ENCODE results near the gene ICA1.
"Not testable (repeated sequence)": the region's sequence is repeated elsewhere in the genome, so short reads cannot be mapped to it uniquely, and the experiment has no call there.

Gene ICA1

GRCh38 chr7:8261711-8262695, at the start of gene ICA1:
ICA1 (minus strand) TSS chr7:8262167; CDS start chr7:8235926, 26,241 bp downstream.
- DNase-seq, result peak in 41 of 56 donors; percentile 3 to 62 (median 33)

DNA sequence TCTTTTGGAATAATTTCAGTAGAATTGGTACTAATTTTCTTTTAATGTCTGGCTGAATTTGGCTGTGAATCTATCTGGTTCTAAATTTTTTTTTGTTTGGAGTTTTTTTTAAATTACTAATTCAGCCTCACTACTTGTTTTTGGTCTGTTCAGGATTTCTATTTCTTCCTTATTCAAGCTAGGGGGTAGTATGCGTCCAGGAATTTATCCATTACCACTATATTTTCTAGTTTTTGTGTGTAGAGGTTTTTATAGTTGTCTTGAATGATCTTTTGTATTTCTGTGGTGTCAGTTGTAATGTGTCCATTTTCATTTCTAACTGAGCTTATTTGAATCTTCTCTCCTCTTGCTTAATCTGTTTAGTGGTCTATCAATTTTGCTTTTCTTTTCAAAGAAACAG, 48.9 kb upstream of the ICA1 start:
- DNase-seq, result no peak

- DNase-seq, result no peak
These were observed 43.8 kb upstream of the ICA1 start for GRCh38 chr7:8305625-8306388.

- DNase-seq, result no peak
These were observed 43.1 kb upstream of the ICA1 start for GRCh38 chr7:8305104-8305503.

GRCh38 chr7:8303904-8304528, 42.0 kb upstream of the ICA1 start:
- DNase-seq, result no peak

DNA sequence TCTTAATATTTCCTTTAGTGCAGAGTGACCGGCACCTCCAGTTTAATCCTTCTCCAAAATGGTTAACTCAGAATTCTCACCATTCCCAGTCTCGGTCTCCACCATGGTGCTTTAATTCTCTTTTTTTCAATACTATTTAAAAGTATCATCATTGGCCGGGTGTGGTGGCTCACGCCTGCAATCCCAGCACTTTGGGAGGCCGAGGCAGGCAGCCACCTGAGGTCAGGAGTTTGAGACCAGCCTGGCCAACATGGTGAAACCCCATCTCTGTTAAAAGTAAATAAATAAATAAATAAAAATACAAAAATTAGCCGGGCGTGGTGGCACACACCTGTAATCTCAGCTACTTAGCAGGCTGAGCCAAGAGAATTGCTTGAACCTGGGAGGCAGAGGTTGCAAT, 35.1 kb upstream of the ICA1 start:
- not testable (repeated sequence) for DNase-seq

DNA sequence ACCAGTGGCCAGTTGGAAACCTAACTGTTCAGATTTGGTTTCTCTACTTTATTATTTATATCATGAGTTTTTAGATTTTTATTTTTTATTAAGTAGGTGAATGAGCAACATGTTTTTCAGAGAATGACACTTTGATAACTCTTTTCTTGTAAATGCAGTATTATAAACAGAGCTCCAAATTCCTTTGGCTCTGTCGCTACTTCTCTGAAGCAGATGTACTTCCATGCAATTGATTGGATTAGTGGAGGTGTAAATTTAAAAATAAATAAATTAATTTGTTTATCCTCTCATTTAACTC, 34.3 kb upstream of the ICA1 start:
- no peak for DNase-seq

GRCh38 chr7:8295638-8296361, 33.8 kb upstream of the ICA1 start:
- peak in 18 of 56 donors; percentile 1 to 74 (median 18) for DNase-seq

- no peak for DNase-seq
These were observed 29.6 kb upstream of the ICA1 start for GRCh38 chr7:8291397-8292141.

DNA sequence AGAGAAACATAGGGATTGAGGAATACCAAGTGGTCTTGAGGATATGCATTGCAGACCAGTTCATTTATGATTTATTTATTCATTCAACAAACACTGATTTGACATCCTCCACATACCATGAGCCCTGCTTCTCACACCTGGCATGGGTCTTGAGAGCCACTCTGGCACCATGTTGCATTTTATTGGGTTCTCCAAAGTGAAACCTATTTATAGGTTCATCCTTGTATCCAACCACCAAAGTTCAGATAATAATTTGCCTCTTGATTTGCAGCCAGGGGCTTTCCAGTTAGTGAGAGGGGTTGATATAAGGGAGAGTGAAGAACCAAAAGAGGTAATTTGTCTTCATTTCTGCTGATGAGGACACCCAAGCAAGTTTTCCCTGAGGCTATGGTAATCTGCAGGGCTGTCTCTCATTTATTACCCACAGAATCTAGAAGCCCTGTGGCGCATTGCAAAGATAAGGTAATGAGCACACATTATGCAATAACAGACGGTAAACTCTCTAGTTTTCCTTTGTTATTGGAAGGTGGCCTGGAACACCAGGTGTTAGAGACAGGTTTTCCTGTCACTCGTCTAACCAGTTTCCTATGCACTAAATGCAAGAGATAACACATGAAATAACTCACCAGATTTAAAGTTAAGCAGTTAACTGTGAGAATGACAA, 28.8 kb upstream of the ICA1 start:
- DNase-seq, result no peak

DNA sequence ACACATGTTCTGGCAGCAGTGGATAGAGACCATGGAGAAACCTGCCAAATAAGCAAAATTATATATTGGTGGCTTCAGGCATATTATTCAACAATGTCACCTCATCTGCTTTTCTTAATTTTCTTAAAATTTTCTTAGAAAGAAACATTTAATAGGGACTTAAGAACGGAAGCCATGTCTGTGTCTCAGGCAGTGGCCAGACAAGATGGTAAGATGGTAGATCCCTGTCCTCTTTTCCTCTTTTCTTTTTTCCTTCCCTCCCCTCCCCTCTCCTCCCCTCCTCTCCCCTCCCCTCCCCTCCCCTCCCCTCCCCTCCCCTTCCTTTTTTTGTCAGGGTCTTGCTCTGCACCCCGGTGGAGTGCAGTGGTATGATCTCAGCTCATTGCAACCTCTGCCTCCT, 24.2 kb upstream of the ICA1 start:
- no peak for DNase-seq

DNA sequence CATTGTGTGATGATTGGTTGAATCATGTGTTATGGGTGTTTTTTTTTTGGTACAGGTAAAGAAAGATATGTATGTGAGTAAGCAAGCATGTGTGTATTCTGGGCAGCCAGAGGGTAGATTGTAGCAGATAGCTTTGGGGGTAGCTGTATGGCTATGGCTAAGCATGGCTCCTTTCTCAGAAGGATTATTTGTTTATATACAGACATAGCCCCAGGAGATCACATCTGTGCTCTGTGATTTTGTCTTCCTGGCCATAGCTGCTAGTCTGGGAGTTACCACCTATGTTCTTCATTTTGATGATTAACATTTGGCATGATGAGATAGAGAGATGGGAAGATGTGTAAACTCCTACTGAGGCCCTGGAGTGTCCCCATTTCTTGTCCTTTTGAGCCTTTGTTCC, 23.2 kb upstream of the ICA1 start:
- DNase-seq, result no peak

DNA sequence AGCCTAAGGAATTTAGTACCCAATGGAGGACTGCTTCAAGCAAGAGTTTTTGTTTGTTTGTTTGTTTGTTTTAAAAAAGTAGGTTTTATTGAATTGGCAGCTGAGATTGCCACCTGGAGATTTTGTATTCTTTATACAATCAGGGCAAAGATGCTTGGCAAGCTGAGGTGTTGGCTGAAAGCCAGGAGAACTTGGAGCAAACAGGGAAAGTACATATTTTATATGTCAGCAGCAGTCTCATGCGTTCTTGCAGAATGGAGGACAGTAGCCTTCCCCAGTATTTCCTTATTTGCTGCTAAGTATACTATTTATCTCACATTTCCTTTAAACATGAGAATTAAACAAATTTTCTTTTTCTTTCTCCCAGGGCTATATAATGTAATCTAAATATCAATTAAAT, 22.6 kb upstream of the ICA1 start:
- DNase-seq, result peak in 1 of 56 donors; percentile 1

DNA sequence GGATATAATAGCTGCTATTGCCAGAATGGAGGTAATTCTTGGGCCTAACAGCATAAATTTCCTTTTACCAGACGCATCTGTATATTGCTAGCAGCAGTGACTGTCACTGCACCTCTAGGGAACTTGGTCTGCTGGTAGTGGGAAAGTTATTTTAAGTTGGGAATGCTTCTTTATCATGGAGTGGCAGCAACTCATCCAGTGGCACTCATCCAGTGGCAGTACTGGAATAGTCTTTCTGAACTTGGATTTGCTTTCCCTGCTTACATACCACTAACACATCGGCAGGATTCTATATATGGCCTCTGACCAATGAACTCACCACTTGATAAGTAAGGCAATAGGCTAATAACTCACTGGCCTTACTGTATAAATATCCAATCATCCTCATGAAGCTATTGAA, 22.0 kb upstream of the ICA1 start:
- DNase-seq, result no peak

DNA sequence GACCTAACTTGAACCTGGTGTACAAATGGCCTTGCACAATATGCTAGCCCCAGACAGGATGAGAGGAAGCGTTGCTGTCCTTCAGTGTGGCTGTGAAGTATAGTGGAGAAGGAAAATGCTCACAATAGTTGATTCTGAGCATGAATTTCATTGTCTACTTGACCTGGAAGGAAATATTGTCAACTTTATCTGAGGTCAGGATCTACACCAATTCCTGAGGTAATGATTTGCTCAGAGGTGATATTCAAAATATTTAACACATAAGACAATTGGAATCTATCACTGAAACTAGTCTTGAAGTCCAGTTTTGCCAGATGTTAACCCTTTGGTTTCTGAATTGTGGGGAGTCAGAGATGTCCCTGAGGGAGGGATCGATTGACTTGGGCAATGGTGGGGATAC, 20.9 kb upstream of the ICA1 start:
- DNase-seq, result no peak

DNA sequence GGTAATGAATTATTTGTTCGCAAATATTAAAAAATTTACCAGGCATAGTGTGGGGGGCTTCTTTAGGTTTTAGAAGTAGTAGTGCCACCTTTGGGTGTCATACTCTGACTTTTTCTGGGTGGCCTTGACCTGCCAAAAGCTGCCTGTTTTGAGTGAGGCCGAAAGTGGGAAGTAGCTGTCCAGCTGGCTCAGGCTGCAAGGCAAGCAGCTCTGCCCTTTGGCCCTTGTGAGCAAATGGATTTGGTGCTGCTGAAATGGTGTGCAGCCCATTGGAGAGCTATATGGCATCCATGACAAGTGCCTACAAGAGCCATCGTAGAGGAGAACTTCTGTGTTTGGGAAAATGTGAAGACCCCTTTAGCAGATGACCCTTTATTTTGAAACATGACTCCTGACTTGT, 20.2 kb upstream of the ICA1 start:
- no peak for DNase-seq

DNA sequence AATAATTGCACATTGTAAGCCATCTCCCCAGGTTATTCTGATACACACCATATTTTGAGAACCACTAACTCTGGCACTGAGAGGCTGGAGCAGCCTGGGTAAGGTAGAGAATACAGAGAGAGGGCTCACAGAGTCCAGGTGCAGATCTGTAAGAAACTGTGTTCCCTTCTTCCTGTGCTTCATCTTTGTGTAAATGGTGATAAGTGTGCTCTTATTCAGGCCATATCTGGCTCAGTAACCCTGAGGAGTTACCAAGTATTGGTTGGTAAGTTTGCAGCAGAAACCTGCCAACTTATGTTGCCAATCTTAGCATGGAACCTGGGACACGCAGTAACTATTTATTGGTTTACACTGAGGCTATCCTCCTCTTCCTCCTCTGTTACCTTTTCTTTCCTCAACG, 16.2 kb upstream of the ICA1 start:
- no peak for DNase-seq

GRCh38 chr7:8277394-8277982, 15.5 kb upstream of the ICA1 start:
- no peak for DNase-seq

DNA sequence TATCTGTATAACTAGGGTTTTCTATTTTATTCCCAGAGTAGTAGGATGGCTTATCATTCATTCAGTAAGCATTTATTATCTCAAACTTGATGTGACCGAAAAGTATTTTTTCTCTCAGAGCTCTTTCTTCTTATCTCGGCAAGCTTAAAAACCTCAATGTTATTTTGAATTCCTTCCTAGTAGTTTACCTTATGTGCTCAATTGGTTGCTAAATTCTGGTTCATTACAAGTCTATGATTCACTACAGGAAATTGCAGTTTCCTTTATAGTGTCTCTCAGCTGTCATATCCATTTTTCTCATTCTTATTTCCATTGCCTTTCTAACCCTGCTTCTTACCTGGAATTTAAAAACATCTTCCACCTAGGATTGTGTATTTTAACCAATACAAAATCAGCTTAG, 12.6 kb upstream of the ICA1 start:
- DNase-seq, result no peak

DNA sequence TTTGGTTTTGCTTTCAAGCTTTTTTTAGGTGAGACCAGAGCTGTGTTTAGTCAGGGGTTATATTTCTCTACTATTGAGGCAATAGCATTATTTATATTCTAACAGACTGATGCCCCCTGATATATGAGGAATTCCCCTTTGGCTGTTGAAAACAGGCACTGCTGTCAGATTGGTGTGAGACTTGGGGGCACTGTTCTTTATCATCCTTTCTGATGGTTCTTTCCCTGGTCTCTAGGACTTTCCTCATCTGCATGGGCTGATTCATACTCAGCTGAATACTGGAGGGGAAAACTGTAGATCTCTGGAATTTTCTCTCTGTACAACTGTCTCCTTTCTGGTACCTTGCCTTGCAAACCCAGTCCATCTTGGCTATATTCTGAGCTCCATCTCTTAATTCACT, 10.0 kb upstream of the ICA1 start:
- no peak for DNase-seq
